ENCODE results near the gene GNG5.
"Not testable (repeated sequence)": the region's sequence is repeated elsewhere in the genome, so short reads cannot be mapped to it uniquely, and the experiment has no call there.

Gene GNG5

DNA sequence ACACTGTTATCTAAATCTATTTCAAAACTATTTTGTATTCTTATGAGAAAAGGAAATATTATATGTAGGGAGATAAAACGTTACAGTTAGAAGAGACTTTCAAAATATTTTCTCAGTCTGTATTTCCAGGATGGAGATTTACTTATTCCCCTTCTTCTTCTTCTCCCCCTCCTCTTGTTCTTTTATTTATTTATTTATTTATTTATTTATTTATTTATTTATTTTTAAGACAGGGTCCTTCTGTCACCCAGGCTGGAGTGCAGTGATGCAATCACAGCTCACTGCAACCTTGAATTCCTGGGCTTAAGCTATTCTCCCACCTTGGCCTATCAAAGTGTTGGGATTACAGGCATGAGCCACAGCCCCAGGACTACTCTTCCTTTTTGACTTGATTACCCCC, 30.2 kb downstream of the GNG5 start:
- TF ChIP-seq, protein P1, sequence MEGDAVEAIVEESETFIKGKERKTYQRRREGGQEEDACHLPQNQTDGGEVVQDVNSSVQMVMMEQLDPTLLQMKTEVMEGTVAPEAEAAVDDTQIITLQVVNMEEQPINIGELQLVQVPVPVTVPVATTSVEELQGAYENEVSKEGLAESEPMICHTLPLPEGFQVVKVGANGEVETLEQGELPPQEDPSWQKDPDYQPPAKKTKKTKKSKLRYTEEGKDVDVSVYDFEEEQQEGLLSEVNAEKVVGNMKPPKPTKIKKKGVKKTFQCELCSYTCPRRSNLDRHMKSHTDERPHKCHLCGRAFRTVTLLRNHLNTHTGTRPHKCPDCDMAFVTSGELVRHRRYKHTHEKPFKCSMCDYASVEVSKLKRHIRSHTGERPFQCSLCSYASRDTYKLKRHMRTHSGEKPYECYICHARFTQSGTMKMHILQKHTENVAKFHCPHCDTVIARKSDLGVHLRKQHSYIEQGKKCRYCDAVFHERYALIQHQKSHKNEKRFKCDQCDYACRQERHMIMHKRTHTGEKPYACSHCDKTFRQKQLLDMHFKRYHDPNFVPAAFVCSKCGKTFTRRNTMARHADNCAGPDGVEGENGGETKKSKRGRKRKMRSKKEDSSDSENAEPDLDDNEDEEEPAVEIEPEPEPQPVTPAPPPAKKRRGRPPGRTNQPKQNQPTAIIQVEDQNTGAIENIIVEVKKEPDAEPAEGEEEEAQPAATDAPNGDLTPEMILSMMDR (IDR thresholded peaks at IDR 0.05; ENCODE audit: insufficient read depth, missing control alignments) = no peak
- FAIRE-seq = no peak

GRCh38 chr1:84467298-84467697, 39.1 kb downstream of the GNG5 start:
- TF ChIP-seq, protein P1 (IDR thresholded peaks at IDR 0.05; ENCODE audit: insufficient read depth, missing control alignments) = no peak
- no peak for DNase-seq (ENCODE audit: insufficient read length, low spot score)
- no peak for FAIRE-seq

More for the DNA sequence above, 30.2 kb downstream of the GNG5 start:
- DNase-seq (ENCODE audit: insufficient read length, low spot score) = no peak

- TF ChIP-seq, protein P1 (IDR thresholded peaks at IDR 0.05; ENCODE audit: insufficient read depth, missing control alignments) = no peak
- DNase-seq (ENCODE audit: insufficient read length, low spot score) = no peak
- FAIRE-seq = no peak
These were observed 44.3 kb downstream of the GNG5 start for GRCh38 chr1:84462118-84462517.

DNA sequence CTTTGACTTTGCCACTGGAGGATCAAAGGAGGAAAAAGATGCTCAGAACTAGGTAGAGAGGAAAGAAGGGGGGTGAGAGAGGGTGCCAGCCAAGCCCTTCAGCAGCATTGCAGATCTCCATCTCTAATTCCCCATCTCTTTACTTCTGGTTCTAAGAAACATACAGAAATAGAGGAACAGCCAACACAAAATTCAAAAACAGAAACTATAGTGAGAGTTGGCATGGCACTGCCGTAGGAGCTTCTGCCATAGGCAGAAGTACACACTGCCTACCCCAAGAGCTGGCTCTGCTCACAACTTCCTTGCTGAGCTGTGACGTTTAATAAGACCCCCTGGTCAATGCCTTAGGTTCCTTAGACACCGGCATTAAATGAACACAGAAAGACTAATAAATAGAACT, 53.9 kb downstream of the GNG5 start:
- no peak for FAIRE-seq
- TF ChIP-seq, protein P1 (IDR thresholded peaks at IDR 0.05; ENCODE audit: insufficient read depth, missing control alignments) = no peak
- DNase-seq (ENCODE audit: insufficient read length, low spot score) = no peak

GRCh38 chr1:84450910-84451309, 55.5 kb downstream of the GNG5 start:
- no peak for FAIRE-seq
- TF ChIP-seq, protein P1 (IDR thresholded peaks at IDR 0.05; ENCODE audit: insufficient read depth, missing control alignments) = no peak
- DNase-seq (ENCODE audit: insufficient read length, low spot score) = no peak

DNA sequence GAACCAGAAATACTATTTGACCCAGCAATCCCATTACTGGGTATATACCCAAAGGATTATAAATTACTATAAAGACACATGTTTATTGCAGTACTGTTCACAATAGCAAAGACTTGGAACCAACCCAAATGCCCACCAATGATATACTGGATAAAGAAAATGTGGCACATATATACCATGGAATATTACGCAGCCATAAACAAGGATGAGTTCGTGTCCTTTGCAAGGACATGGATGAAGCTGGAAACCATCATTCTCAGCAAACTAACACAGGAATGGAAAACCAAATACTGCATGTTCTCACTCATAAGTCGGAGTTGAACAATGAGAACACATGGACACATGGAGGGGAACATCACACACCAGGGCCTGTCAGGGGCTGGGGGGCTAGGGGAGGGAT, 57.7 kb downstream of the GNG5 start:
- DNase-seq (ENCODE audit: insufficient read length, low spot score); FAIRE-seq: not testable (repeated sequence)

Measured in D721Med (cell line).